ENCODE data around the gene DNAJC15. TPM values are rescaled to one million over a fixed set of nuclear protein-coding genes. Genes with fewer than 3 reads are reported as not detected.

Gene DNAJC15
- total RNA-seq, 2 donors from 2014 or later = 1.4 to 8.2 TPM

Other genes starting within 250 kb of the DNAJC15 start
- not detected for gene FAM216B, start 242.0 kb upstream of the DNAJC15 start, total RNA-seq
- 1 to 10 TPM; 1.7 to 8.0 TPM for gene EPSTI1, start 31.3 kb upstream of the DNAJC15 start, total RNA-seq